HG03378 (cell line): Measurements from ENCODE around the gene DNAH1.
"Not testable (repeated sequence)": the region's sequence is repeated elsewhere in the genome, so short reads cannot be mapped to it uniquely, and the experiment has no call there.

ENCODE experiments used
- ATAC-seq: cut with Tn5 transposase; IDR thresholded peaks from one replicate; pipeline ENCODE4 v1.9.1; 2021; ENCODE audit warnings: mild to moderate bottlenecking, moderate library complexity; ENCODE audit not compliant: unreplicated experiment

Gene DNAH1

GRCh38 chr3:52331091-52331490 lies 15.0 kb downstream of the DNAH1 start:
- ATAC-seq, result no peak

GRCh38 chr3:52331906-52332305 lies 15.8 kb downstream of the DNAH1 start:
- ATAC-seq, result no peak

GRCh38 chr3:52333869-52334557 lies 17.9 kb downstream of the DNAH1 start:
- no peak for ATAC-seq

- ATAC-seq, result not testable (repeated sequence)
Observed at GRCh38 chr3:52338131-52338530, 22.0 kb downstream of the DNAH1 start.

GRCh38 chr3:52339612-52340011 lies 23.5 kb downstream of the DNAH1 start:
- no peak for ATAC-seq

GRCh38 chr3:52341123-52341522 lies 25.0 kb downstream of the DNAH1 start:
- no peak for ATAC-seq

GRCh38 chr3:52343946-52344600 lies 28.0 kb downstream of the DNAH1 start:
- ATAC-seq, result no peak

- ATAC-seq, result no peak
Observed at GRCh38 chr3:52345521-52346109, 29.5 kb downstream of the DNAH1 start.

- ATAC-seq, result no peak
Observed at GRCh38 chr3:52346623-52347530, 30.8 kb downstream of the DNAH1 start.

GRCh38 chr3:52347716-52348635 lies 31.9 kb downstream of the DNAH1 start:
- no peak for ATAC-seq

- no peak for ATAC-seq
Observed at GRCh38 chr3:52349131-52349530, 33.0 kb downstream of the DNAH1 start.

GRCh38 chr3:52349611-52350395 lies 33.7 kb downstream of the DNAH1 start:
- no peak for ATAC-seq

GRCh38 chr3:52350416-52350815 lies 34.3 kb downstream of the DNAH1 start:
- ATAC-seq, result no peak

GRCh38 chr3:52350981-52351761 lies 35.1 kb downstream of the DNAH1 start:
- no peak for ATAC-seq

GRCh38 chr3:52351762-52352368 lies 35.7 kb downstream of the DNAH1 start:
- no peak for ATAC-seq

- no peak for ATAC-seq
Observed at GRCh38 chr3:52352566-52352965, 36.4 kb downstream of the DNAH1 start.

GRCh38 chr3:52353291-52353855 lies 37.3 kb downstream of the DNAH1 start:
- no peak for ATAC-seq

GRCh38 chr3:52354676-52355075 lies 38.6 kb downstream of the DNAH1 start:
- ATAC-seq, result no peak
